ENCODE results near the gene PYM1. TPM values are rescaled to one million over a fixed set of nuclear protein-coding genes. Genes with fewer than 3 reads are reported as not detected.

Gene PYM1
- total and polyA plus RNA-seq, 2 of the 13 experiments (the other 11 are each of a cell fraction or from before 2014, with no cell fraction given): 44.0 to 51.8 TPM

- TF ChIP-seq, protein P1, sequence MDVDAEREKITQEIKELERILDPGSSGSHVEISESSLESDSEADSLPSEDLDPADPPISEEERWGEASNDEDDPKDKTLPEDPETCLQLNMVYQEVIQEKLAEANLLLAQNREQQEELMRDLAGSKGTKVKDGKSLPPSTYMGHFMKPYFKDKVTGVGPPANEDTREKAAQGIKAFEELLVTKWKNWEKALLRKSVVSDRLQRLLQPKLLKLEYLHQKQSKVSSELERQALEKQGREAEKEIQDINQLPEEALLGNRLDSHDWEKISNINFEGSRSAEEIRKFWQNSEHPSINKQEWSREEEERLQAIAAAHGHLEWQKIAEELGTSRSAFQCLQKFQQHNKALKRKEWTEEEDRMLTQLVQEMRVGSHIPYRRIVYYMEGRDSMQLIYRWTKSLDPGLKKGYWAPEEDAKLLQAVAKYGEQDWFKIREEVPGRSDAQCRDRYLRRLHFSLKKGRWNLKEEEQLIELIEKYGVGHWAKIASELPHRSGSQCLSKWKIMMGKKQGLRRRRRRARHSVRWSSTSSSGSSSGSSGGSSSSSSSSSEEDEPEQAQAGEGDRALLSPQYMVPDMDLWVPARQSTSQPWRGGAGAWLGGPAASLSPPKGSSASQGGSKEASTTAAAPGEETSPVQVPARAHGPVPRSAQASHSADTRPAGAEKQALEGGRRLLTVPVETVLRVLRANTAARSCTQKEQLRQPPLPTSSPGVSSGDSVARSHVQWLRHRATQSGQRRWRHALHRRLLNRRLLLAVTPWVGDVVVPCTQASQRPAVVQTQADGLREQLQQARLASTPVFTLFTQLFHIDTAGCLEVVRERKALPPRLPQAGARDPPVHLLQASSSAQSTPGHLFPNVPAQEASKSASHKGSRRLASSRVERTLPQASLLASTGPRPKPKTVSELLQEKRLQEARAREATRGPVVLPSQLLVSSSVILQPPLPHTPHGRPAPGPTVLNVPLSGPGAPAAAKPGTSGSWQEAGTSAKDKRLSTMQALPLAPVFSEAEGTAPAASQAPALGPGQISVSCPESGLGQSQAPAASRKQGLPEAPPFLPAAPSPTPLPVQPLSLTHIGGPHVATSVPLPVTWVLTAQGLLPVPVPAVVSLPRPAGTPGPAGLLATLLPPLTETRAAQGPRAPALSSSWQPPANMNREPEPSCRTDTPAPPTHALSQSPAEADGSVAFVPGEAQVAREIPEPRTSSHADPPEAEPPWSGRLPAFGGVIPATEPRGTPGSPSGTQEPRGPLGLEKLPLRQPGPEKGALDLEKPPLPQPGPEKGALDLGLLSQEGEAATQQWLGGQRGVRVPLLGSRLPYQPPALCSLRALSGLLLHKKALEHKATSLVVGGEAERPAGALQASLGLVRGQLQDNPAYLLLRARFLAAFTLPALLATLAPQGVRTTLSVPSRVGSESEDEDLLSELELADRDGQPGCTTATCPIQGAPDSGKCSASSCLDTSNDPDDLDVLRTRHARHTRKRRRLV (CRISPR knock-in tag; IDR thresholded peaks at IDR 0.05): no peak
- TF ChIP-seq RORA (CRISPR knock-in tag; IDR thresholded peaks at IDR 0.05) (no peak), ZNF577 (CRISPR knock-in tag; IDR thresholded peaks at IDR 0.05; ENCODE audit: borderline replicate concordance, low read depth) (no peak), U2AF2 (IDR thresholded peaks at IDR 0.05; ENCODE audit: low read depth, low read length) (no peak), GATA4 (IDR thresholded peaks at IDR 0.05; ENCODE audit: borderline replicate concordance, low read depth) (no peak), ZNF343 (CRISPR knock-in tag; IDR thresholded peaks at IDR 0.05) (peak; percentile 51; the same call in 1 of the 2 replicates), IRF2 (CRISPR knock-in tag; IDR thresholded peaks at IDR 0.05) (no peak), HMG20A (CRISPR knock-in tag; IDR thresholded peaks at IDR 0.05; ENCODE audit: borderline replicate concordance) (no peak), ZNF12 (CRISPR knock-in tag; IDR thresholded peaks at IDR 0.05) (no peak), BCLAF1 (IDR thresholded peaks at IDR 0.05) (no peak), CENPBD1 (CRISPR knock-in tag; IDR thresholded peaks at IDR 0.05; ENCODE audit: borderline replicate concordance, low read depth) (no peak), KDM3A (CRISPR knock-in tag; IDR thresholded peaks at IDR 0.05; ENCODE audit: low read depth) (no peak), LRRFIP1 (CRISPR knock-in tag; conservative IDR thresholded peaks at IDR 0.05) (no peak), ZNF614 (CRISPR knock-in tag; IDR thresholded peaks at IDR 0.05; ENCODE audit: borderline replicate concordance) (no peak), NFYB (CRISPR knock-in tag; IDR thresholded peaks at IDR 0.05) (peak; percentile 86), ZNF17 (CRISPR knock-in tag; IDR thresholded peaks at IDR 0.05) (no peak)
- TF ChIP-seq, protein P2, sequence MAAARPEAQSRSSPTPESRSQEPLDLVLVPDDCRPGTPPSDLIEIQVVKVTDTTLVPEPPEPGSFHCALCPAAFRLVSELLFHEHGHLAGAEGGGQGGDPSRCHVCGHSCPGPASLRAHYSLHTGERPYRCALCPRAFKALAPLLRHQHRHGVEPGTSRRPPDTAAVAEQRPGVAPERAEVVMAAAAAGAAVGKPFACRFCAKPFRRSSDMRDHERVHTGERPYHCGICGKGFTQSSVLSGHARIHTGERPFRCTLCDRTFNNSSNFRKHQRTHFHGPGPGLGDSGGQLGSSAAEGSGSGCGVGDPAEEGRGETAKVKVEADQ (CRISPR knock-in tag; IDR thresholded peaks at IDR 0.05; ENCODE audit: borderline replicate concordance): peak; percentile 37; the same call in 1 of the 2 replicates
Measured at GRCh38 chr12:55966408-55967281, 39.0 kb upstream of the PYM1 start, which contains the start of gene CDK2 (continued).

Data from HepG2 (cell line).